Lower leg skin (tissue), 4 donors: ENCODE data around the gene GORASP1. TPM values are rescaled to one million over a fixed set of nuclear protein-coding genes. Genes with fewer than 3 reads are reported as not detected.
"Not testable (repeated sequence)": the region's sequence is repeated elsewhere in the genome, so short reads cannot be mapped to it uniquely, and the experiment has no call there.

Source experiments
- DNase-seq, 2 donors: peaks; one replicate each; pipeline ENCODE4 v3.0.0-alpha.2; 2019; ENCODE audit warnings: low spot score in 2 of 2
- H3K4me3 ChIP-seq: fragments of 200-600 bp; sonication (generic); 2 replicates; pipeline ENCODE4 v1.5.1; 2017; ENCODE audit warnings: mild to moderate bottlenecking, low read depth; ENCODE audit not compliant: poor library complexity, severe bottlenecking
- CTCF ChIP-seq, 3 donors: fragments of 450-650 bp; IDR thresholded peaks; one replicate each; pipeline ENCODE4 v1.5.1; 2016; ENCODE audit warnings: antibody characterized with exemption in 3 of 3, mild to moderate bottlenecking in 3 of 3, moderate library complexity in 2 of 3
- POLR2A ChIP-seq, 2 donors: fragments of 450-650 bp; IDR thresholded peaks; one replicate each; pipeline ENCODE4 v1.6.1; 2016 to 2017; ENCODE audit warnings: antibody characterized with exemption in 2 of 2, mild to moderate bottlenecking in 1 of 2, moderate library complexity in 1 of 2
- WGBS, 2 donors: methylation state at CpG; one replicate each; pipeline ENCODE4 v1.1.5; 2018; 5-methylcytosine and 5-hydroxymethylcytosine counted together
- intact Hi-C: fragments of 100-400 bp; cut with DNase I; formaldehyde crosslinking; loops from one replicate; pipeline ENCODE4 v1.15.0; 2023; ENCODE audit warnings: low total_unique reads
- total RNA-seq, 4 donors: library from RNA; depleted of rRNA; stranded (reverse); fragments of >200 nt; gene quantifications; one replicate each; pipeline ENCODE4 v1.1.0, GENCODE V29; 2016

GORASP1 gene
- total RNA-seq, 4 donors from 2014 or later, result 40.1 to 87.4 (median 56.4) TPM

- TF ChIP-seq CTCF (IDR thresholded peaks at IDR 0.05) (no peak), POLR2A (IDR thresholded peaks at IDR 0.05) (no peak)
- H3K4me3 ChIP-seq, result no peak overlapping the region
- WGBS, 2 donors, result 75 to 84% methylated on average over 3 of the region's 3 CpGs
- intact Hi-C loops, result no loop called here
- DNase-seq, result no peak
Measured at GRCh38 chr3:39063143-39063542, 44.3 kb downstream of the GORASP1 start.

- 44 to 80% methylated on average over 1 of the region's 1 CpG for WGBS, 2 donors
- DNase-seq, result no peak
- no peak overlapping the region for H3K4me3 ChIP-seq
- TF ChIP-seq CTCF (IDR thresholded peaks at IDR 0.05), result no peak
- intact Hi-C loops, result no loop called here
Measured at GRCh38 chr3:39062180-39062579, 45.2 kb downstream of the GORASP1 start.

GRCh38 chr3:39061228-39061627, 46.2 kb downstream of the GORASP1 start:
- 88 to 93% methylated on average over 2 of the region's 2 CpGs for WGBS, 2 donors
- intact Hi-C loops, result not testable (repeated sequence)

GRCh38 chr3:39056151-39056550, 51.3 kb downstream of the GORASP1 start:
- TF ChIP-seq POLR2A (IDR thresholded peaks at IDR 0.05), result no peak
- TF ChIP-seq CTCF (IDR thresholded peaks at IDR 0.05), result no peak
- intact Hi-C loops, result no loop called here
- 80 to 94% methylated on average over 3 of the region's 3 CpGs for WGBS, 2 donors
- DNase-seq, result no peak
- no peak overlapping the region for H3K4me3 ChIP-seq

More at GRCh38 chr3:39061228-39061627, 46.2 kb downstream of the GORASP1 start:
- not testable (repeated sequence) for DNase-seq, H3K4me3 ChIP-seq

- no peak for DNase-seq
- no peak for TF ChIP-seq CTCF (IDR thresholded peaks at IDR 0.05)
- TF ChIP-seq POLR2A (IDR thresholded peaks at IDR 0.05), result no peak
- 86 to 92% methylated on average over 2 of the region's 2 CpGs for WGBS, 2 donors
- intact Hi-C loops, result no loop called here
- H3K4me3 ChIP-seq, result no peak overlapping the region
Measured at GRCh38 chr3:39053696-39054095, 53.7 kb downstream of the GORASP1 start.

GRCh38 chr3:39052583-39052982, 54.8 kb downstream of the GORASP1 start:
- peak overlapping the region; percentile 89 for H3K4me3 ChIP-seq
- WGBS, 2 donors, result 0 to 2% methylated on average over 11 of the region's 11 CpGs
- TF ChIP-seq POLR2A (IDR thresholded peaks at IDR 0.05) (no peak), CTCF (IDR thresholded peaks at IDR 0.05) (no peak)
- DNase-seq, result no peak
- intact Hi-C loops, result no loop called here
